Mucosa of descending colon (tissue), 3 donors: ENCODE results near the gene FSTL5. TPM values are rescaled to one million over a fixed set of nuclear protein-coding genes. Genes with fewer than 3 reads are reported as not detected.

ENCODE experiments used
- ATAC-seq: fragments of 200-7000 bp; cut with Tn5 transposase; one replicate; pipeline ENCODE4 v1.9.1; 2020; ENCODE audit warnings: mild to moderate bottlenecking, moderate library complexity
- DNase-seq, 3 donors: peaks; one replicate each; pipeline ENCODE4 v3.0.0-alpha.2; 2020
- H3K36me3 ChIP-seq: fragments of 200-600 bp; one replicate; pipeline ENCODE4 v1.8.0; 2021; ENCODE audit warnings: low read depth, mild to moderate bottlenecking
- H3K4me1 ChIP-seq: fragments of 200-600 bp; one replicate; pipeline ENCODE4 v1.8.0; 2021; ENCODE audit warnings: low read depth, mild to moderate bottlenecking
- H3K4me3 ChIP-seq: fragments of 200-600 bp; one replicate; pipeline ENCODE4 v1.8.0; 2021; ENCODE audit warnings: mild to moderate bottlenecking
- H3K9me3 ChIP-seq: fragments of 200-600 bp; one replicate; pipeline ENCODE4 v1.8.0; 2021; ENCODE audit warnings: mild to moderate bottlenecking
- CTCF ChIP-seq: fragments of 200-600 bp; IDR thresholded peaks from one replicate; pipeline ENCODE4 v1.8.0; 2022; ENCODE audit warnings: antibody characterized with exemption, mild to moderate bottlenecking
- intact Hi-C, 2 donors: fragments of 100-400 bp; cut with DNase I in 1 of 2; cut with micrococcal nuclease in 1 of 2; formaldehyde crosslinking; loops; one replicate each; pipeline versions ENCODE4 v1.11.0 to v1.11.1; 2022; cut with DNase I, micrococcal nuclease
- total RNA-seq, 3 donors: library from RNA; stranded (reverse); fragmentation: NEBNext Ultra II Directional in 2 of 3; extraction: Animal tissue kit (Norgen Biotek cat#: 25700) in 2 of 3; gene quantifications; one replicate each; pipeline versions ENCODE4 v1.2.1 to v1.2.4, GENCODE V29; 2021 to 2023
- donor health status: DM: no; HTN: no; CAD: no; lungs with moderate emphysema.
- donor health status: DM: no; HTN: no; CAD: no.
- donor health status: DM: no; HTN: yes; CAD: no.

FSTL5 gene
- total RNA-seq, 3 donors from 2014 or later: 1.8 TPM; not detected in 2

DNA sequence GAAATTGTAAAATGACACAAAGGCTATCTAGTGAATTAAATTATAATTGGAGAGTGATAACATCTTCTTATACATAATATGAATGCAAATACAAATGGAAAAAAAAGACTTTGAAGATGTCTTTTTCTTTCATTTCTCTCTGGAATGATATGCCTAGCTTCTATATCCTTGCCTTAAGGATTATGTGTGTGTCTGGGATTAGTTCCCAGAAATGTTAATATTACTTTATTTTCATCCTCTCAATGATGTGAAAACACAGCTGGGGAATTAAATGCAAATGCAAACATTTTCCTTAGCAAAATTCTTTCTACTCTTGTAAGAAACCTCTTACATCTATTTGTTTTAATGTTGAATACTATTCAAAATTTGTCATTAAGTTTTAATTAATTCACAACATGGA lies 441.9 kb downstream of the FSTL5 start:
- no peaks in the 10 kb centered on the region for H3K9me3 ChIP-seq
- ATAC-seq: no peak
- TF ChIP-seq CTCF: no peak
- no peak overlapping the region for H3K4me3 ChIP-seq
- no peaks in the 10 kb centered on the region for H3K4me1 ChIP-seq
- H3K36me3 ChIP-seq: no peaks in the 10 kb centered on the region
- intact Hi-C loops: no loop called here
- DNase-seq: no peak

DNA sequence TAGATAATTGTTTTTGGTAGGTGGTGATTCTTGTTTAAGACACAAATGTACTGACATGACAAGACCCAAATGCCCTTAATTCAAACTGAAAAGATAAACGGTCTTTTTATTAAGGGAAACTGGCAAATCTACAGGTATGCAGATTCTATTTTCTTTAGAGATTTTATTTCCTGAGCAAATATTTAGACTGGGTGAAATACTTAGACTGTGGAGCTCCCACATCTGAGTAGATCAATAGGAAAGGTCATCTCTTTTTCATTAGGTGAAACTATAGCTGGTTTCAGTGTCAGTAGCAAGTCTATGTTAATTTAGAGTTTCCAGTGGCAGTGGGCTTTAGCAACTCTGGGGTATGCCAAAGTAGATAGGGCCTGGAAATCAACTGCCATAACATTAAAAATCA lies 446.7 kb downstream of the FSTL5 start:
- H3K9me3 ChIP-seq: no peaks in the 10 kb centered on the region
- intact Hi-C loops: no loop called here
- DNase-seq (no peak), ATAC-seq (no peak)
- H3K4me1 ChIP-seq: no peaks in the 10 kb centered on the region
- no peaks in the 10 kb centered on the region for H3K36me3 ChIP-seq
- no peak overlapping the region for H3K4me3 ChIP-seq
- TF ChIP-seq CTCF: no peak

DNA sequence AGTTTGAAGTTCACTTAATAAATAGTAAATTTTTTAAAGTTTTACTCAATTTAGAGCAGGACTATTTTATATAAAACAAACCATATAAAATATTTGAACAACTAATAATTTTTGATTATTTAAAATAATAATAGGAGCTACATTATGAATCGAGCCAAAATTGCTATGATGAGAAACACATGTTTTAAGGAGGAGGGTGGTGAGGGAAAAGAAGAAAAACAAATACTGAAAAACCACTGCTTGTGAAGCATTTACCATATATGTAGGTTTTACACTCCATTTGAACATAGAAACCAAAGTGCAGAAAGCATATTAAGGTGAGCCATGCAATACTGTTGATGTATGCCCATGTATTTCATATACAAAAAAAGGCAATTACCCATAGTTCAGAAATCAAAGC lies 448.9 kb downstream of the FSTL5 start:
- ATAC-seq: no peak
- Histone ChIP-seq H3K4me1 (no peaks in the 10 kb centered on the region), H3K36me3 (no peaks in the 10 kb centered on the region), H3K9me3 (no peaks in the 10 kb centered on the region), H3K4me3 (no peak overlapping the region)
- TF ChIP-seq CTCF: no peak
- no peak for DNase-seq
- intact Hi-C loops: no loop called here

GRCh38 chr4:161714022-161714751 lies 449.6 kb downstream of the FSTL5 start:
- no peak for ATAC-seq
- Histone ChIP-seq H3K4me1 (no peaks in the 10 kb centered on the region), H3K4me3 (no peak overlapping the region), H3K9me3 (no peaks in the 10 kb centered on the region), H3K36me3 (no peaks in the 10 kb centered on the region)
- intact Hi-C loops: no loop called here
- no peak for DNase-seq
- no peak for TF ChIP-seq CTCF

DNA sequence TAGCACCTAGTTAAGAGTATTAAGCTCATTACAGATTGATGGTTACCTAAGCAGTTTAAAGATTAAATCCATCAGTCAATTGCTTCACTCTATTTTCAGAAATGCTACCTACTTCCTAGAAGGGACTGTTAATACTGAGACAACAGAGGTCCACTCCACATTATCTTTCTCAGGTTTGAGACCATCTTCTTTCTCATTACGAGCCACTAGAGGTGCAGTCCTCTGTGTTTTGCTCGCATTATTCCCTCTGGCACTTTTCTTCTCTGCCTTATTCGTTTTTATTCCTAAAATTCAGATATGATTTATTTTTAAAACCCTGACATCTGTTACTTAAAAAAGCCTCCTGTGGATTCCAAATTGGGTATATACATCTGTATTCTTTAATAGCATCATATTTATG lies 459.1 kb downstream of the FSTL5 start:
- no peak for DNase-seq
- no peak for ATAC-seq
- no peaks in the 10 kb centered on the region for H3K4me1 ChIP-seq
- intact Hi-C loops: no loop called here
- H3K9me3 ChIP-seq: no peaks in the 10 kb centered on the region
- no peak for TF ChIP-seq CTCF
- H3K36me3 ChIP-seq: no peaks in the 10 kb centered on the region
- no peak overlapping the region for H3K4me3 ChIP-seq

DNA sequence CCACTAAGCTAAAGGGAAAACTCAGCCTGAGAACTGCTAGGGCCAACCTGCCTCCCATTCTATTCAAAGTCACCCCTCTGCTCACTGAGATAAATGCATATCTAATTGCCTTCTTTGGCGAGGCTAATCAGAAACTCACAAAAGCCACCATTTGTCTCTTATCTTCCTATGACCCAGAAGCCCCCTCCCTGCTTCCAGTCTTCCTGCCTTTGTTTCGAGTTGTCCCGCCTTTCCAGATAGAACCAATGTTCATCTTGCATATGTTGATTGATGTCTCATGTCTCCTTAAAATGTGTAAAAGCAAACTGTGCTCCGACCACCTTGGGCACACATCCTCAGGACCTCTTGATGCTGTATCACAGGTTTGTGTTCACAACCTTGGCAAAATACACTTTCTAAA lies 459.8 kb downstream of the FSTL5 start:
- Histone ChIP-seq H3K36me3 (no peaks in the 10 kb centered on the region), H3K9me3 (no peaks in the 10 kb centered on the region), H3K4me1 (no peaks in the 10 kb centered on the region), H3K4me3 (no peak overlapping the region)
- no peak for TF ChIP-seq CTCF
- intact Hi-C loops: no loop called here
- DNase-seq (no peak), ATAC-seq (no peak)
